Measurements from ENCODE around the gene DNAAF5.
"Not testable (repeated sequence)": the region's sequence is repeated elsewhere in the genome, so short reads cannot be mapped to it uniquely, and the experiment has no call there.

DNAAF5 gene

DNA sequence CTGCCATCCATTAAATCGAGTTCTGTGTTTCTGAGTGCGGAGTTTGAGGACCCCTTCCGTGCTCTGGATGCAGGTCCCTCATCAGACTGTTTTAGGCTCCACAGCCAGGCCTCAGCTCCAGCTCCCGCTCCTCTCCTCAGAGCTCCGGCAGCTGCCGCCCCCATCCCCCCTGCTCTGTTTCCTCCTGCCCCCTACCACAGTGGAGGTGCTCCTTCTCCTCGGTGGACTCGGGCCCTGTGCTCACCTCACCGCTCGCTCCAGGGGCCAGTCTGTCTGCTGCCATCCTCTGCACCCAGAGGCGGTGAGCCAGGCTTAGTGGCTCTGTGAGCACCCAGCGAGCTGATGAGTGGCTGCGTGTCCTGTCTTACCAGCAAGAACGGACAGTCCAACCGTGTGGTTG lies 21.9 kb downstream of the DNAAF5 start:
- no peak overlapping the region for H3K4me3 ChIP-seq (ENCODE audit: low read length)
- no peak for TF ChIP-seq CTCF (conservative IDR thresholded peaks at IDR 0.05; ENCODE audit: low read depth, low read length)
- DNase-seq (ENCODE audit: low read depth), result no peak

DNA sequence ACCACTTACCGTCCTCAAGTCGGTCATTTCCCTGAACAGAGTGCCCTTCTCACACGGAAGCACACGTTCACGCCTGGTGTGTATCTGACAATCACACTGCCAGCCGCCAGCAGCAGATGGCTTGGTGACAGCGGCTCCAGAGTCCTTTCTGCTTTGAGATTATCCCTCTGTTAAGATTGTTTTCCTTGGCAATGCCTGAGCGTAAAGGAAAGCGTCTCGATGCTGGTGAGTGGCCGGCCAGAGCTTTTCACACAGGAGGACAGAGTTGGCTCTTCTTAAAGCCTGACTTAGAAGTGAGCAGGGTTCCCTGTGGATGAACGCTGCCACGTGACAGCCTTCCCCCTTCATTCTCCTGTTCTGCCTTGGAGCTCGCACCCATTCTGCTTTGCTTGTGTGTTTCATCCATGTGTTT lies 22.6 kb downstream of the DNAAF5 start:
- no peak overlapping the region for H3K4me3 ChIP-seq (ENCODE audit: low read length)
- no peak for DNase-seq (ENCODE audit: low read depth)
- no peak for TF ChIP-seq CTCF (conservative IDR thresholded peaks at IDR 0.05; ENCODE audit: low read depth, low read length)

DNA sequence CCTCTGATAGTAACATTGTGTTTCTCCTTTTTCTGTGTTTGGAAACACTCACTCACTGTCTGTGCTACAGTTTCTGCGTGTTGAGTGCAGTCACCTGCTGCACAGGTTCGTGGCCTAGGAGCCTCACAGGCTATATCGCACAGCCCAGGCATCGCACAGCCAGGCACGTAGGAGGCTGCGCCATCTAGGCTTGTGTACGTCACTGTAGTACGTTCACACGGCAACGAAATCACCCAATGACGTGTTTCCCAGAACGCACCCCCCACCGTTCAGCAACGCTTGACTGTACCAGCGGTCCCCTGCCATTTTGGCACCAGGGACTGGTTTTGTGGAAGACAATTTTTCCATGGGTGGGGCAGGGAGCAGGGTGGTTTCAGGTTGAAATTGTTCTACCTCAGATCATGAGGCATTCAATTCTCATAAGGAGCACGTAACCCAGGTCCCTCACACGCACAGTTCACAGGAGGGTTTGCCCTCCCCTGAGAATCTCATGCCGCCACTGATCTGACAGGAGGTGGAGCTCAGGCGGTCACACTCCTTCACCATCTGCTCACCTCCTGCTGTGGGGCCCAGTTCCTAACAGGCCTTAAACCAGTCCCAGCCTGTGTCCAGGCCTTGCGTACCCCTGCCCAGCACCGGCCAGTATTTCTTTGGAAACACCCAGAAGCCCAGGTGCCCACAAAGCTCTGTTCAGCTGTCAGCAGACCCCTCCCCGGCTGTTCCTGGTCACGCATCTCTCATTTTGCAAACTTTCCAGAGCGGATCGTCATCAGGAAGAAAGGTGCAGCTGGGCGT lies 23.8 kb downstream of the DNAAF5 start:
- no peak overlapping the region for H3K4me3 ChIP-seq (ENCODE audit: low read length)
- TF ChIP-seq CTCF (conservative IDR thresholded peaks at IDR 0.05; ENCODE audit: low read depth, low read length), result no peak
- no peak for DNase-seq (ENCODE audit: low read depth)

GRCh38 chr7:751826-752225 lies 25.3 kb downstream of the DNAAF5 start:
- TF ChIP-seq CTCF (conservative IDR thresholded peaks at IDR 0.05; ENCODE audit: low read depth, low read length), result no peak
- no peak overlapping the region for H3K4me3 ChIP-seq (ENCODE audit: low read length)
- DNase-seq (ENCODE audit: low read depth), result no peak

DNA sequence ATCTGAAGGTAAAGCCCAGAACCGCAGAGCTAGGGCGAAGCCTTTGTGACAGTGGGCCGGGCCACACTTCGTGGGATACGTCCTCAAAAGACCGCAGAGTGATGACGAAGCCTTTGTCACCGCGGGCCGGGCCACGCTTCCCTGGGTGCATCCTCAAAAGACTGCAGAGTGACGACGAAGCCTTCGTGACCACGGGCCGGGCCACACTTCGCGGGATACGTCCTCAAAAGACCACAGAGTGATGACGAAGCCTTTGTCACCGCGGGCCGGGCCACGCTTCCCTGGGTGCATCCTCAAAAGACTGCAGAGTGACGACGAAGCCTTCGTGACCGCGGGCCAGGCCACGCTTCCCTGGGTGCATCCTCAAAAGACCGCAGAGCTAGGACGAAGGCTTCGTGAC lies 25.8 kb downstream of the DNAAF5 start:
- DNase-seq (ENCODE audit: low read depth); H3K4me3 ChIP-seq (ENCODE audit: low read length): not testable (repeated sequence)

DNA sequence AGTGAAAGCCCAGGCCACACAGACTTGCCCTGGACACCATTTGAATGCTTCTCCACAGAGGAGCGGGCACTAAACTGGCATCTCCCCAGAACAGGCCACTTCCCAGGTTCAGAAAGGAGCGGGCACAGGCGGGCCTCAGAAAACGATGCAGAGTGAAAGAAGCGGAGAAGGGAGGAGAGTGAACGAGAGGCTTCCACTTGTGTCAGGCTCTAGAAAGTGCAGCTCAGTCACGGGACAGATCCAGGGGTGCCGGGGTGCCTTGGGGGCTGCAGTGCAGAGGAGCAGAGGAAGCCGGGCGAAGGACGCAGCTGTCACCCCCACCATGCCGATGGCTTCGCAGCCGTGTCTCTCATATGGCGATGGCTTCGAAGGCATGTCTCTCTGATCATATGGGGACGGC lies 26.7 kb downstream of the DNAAF5 start:
- no peak for DNase-seq (ENCODE audit: low read depth)
- no peak overlapping the region for H3K4me3 ChIP-seq (ENCODE audit: low read length)
- no peak for TF ChIP-seq CTCF (conservative IDR thresholded peaks at IDR 0.05; ENCODE audit: low read depth, low read length)

DNA sequence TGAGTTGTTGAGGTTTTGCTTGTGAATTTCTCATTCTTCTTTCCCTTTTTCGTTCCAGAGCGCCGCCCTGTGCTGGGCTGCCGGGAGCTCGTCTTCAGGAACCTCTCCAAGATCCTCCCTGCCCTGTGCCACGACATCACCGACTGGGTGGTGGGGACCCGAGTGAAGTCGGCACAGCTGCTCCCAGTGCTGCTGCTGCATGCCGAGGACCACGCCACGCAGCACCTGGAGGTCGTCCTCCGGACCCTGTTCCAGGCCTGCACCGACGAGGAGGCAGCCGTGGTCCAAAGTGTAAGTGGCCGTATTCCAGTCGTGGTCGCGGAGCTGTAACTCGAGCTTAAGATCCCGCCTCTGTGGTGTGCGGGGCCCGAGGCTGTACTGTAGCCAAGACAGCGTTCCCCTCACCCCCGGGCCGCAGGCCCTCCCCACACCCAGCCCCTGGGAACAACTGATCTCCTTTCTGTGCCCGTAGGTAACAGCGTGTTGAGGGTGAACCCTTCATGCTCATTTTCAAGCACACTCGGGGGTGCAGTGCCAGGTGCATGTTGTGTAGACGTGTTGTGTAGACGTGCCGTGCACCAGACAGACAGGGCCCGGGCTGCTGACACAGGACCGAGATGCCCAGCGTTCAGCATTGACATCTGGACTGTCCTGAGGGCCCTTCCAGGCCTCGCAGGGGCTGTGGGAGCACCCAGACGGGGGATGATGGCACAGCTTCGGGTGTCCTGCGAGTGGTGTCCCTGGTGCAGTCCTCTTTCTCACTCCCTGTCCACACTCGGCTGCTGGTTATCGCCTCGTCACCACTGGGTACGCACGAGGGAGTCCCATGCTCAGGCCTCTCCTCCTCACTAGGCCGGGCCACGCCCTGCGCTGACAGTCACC lies 28.3 kb downstream of the DNAAF5 start:
- no peak overlapping the region for H3K4me3 ChIP-seq (ENCODE audit: low read length)
- TF ChIP-seq CTCF (conservative IDR thresholded peaks at IDR 0.05; ENCODE audit: low read depth, low read length), result no peak
- no peak for DNase-seq (ENCODE audit: low read depth)

All from retinal pigment epithelial cell (primary cell).